ENCODE results near the gene B4GALT6. TPM values are rescaled to one million over a fixed set of nuclear protein-coding genes. Genes with fewer than 3 reads are reported as not detected.

The B4GALT6 gene
- total RNA-seq, 4 donors from 2014 or later, result 1.5 to 11.8 (median 3.9) TPM

DNA sequence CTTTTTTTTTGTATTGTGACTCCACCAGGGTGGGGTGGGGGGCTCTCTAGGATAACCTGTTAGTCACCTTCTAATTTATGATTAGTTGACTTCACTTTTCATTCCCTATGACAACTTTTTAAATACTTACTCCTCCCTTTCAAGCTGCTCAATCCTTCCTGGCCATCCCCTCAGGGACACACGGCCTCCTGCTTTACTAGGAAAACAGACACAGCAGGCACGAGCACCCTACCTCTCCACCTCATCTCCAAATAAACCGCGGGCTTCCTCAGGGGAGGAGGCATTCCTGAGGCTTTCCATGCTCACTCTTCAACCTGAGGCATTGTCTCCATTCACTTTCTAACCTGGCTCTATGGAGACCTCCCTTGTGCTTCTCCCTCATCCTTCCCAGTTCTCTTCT is 33.0 kb downstream of the B4GALT6 start:
- Histone ChIP-seq H3K27ac (no peak overlapping the region), H3K4me3 (no peak overlapping the region), H3K4me1 (no peaks in the 10 kb centered on the region), H3K9me3 (no peaks in the 10 kb centered on the region), H3K36me3 (no peaks in the 10 kb centered on the region), H3K27me3 (no peaks in the 10 kb centered on the region)
- intact Hi-C loops (cut with DNase I; ENCODE audit: low total_unique reads), result no loop called here
- TF ChIP-seq, protein P1, sequence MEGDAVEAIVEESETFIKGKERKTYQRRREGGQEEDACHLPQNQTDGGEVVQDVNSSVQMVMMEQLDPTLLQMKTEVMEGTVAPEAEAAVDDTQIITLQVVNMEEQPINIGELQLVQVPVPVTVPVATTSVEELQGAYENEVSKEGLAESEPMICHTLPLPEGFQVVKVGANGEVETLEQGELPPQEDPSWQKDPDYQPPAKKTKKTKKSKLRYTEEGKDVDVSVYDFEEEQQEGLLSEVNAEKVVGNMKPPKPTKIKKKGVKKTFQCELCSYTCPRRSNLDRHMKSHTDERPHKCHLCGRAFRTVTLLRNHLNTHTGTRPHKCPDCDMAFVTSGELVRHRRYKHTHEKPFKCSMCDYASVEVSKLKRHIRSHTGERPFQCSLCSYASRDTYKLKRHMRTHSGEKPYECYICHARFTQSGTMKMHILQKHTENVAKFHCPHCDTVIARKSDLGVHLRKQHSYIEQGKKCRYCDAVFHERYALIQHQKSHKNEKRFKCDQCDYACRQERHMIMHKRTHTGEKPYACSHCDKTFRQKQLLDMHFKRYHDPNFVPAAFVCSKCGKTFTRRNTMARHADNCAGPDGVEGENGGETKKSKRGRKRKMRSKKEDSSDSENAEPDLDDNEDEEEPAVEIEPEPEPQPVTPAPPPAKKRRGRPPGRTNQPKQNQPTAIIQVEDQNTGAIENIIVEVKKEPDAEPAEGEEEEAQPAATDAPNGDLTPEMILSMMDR (IDR thresholded peaks at IDR 0.05), result no peak
- TF ChIP-seq POLR2A (IDR thresholded peaks at IDR 0.05), result no peak
- no peak for DNase-seq

DNA sequence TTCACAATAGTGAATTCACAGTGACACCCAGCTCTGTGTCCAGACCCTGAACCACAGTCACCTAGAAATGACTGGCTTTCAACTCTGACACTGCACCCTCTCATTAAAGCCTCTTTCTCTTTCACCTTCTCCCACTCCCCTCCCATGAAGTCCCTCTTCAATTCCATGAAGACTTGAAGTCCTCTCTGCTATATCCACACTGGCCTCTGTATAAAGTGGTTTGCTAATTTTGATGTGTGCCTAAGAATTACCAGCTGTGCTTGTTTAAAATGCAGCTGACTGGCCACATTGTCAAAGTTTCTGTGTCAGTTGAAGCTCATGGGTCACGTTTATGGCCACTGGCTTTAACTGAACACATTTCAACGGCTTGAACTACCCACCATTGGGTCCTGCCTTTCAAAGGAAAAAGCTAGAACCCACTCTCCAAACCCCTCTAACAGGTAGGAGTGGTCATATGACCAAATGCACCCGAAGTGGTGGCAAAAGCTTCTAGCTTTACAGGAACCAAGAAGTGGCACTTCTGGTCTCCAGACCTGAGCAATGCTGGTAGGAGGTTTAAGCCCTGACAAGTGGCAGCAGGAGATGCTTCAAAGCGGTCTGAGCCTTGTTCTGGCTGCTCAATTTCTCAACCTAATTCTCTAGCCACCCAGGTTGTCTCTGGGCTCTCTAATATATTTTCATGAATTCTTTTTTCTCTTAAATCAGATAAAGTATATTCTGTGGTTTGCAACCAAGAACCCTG is 34.2 kb downstream of the B4GALT6 start:
- intact Hi-C loops (cut with DNase I; ENCODE audit: low total_unique reads), result no loop called here
- no peak for DNase-seq
- Histone ChIP-seq H3K9me3 (no peaks in the 10 kb centered on the region), H3K4me3 (no peak overlapping the region), H3K4me1 (no peaks in the 10 kb centered on the region), H3K27me3 (no peaks in the 10 kb centered on the region), H3K27ac (no peak overlapping the region), H3K36me3 (no peaks in the 10 kb centered on the region)
- no peak for TF ChIP-seq POLR2A (IDR thresholded peaks at IDR 0.05)
- TF ChIP-seq, protein P1 (IDR thresholded peaks at IDR 0.05), result no peak

DNA sequence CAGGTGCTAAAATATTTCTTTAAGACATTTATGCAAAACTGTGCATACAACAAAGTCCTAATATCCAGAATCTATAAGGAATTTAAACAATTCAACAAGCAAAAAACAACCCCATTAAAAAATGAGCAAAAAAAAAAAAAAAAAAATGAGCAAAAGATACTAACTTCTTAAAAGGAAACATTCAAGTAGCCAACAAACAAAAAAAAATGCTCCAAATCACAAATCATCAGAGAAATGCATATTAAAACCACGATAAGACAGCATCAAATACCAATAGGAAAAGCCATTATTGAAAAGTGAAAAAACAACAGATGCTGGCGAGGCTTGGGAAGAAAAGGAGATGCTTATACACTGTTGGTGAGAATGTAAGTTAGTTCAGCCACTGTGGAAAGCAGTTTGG is 34.9 kb downstream of the B4GALT6 start:
- no peaks in the 10 kb centered on the region for H3K27me3 ChIP-seq
- TF ChIP-seq, protein P1 (IDR thresholded peaks at IDR 0.05), result no peak
- no peak for TF ChIP-seq POLR2A (IDR thresholded peaks at IDR 0.05)

DNA sequence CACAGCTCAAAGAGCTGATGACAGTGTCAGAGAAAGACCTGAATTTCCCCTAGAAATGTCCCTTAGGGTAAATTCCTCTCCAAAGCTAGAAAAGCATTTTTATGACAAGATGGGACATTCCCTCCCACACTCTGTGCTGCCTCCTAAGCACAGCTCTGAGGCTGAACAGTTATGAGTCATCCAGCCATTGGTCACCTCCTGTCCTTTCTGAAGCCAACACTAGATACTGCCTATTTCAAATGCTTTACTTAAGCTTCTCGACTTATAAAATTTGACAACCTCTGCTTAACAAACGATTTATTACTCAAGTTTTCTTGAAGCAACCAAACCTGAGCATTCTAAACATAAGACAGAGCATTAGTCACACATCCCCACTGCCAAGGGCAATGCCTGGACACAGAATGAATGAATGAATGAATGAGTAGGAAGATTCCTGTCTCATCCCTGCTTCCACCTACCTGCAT is 35.4 kb downstream of the B4GALT6 start:
- no peak for TF ChIP-seq POLR2A (IDR thresholded peaks at IDR 0.05)
- TF ChIP-seq, protein P1 (IDR thresholded peaks at IDR 0.05), result no peak
- intact Hi-C loops (cut with DNase I; ENCODE audit: low total_unique reads), result no loop called here
- H3K27ac ChIP-seq, result no peak overlapping the region

More for the DNA sequence above, 34.9 kb downstream of the B4GALT6 start:
- no peak for DNase-seq
- Histone ChIP-seq H3K36me3 (no peaks in the 10 kb centered on the region), H3K4me3 (no peak overlapping the region), H3K4me1 (no peaks in the 10 kb centered on the region), H3K9me3 (no peaks in the 10 kb centered on the region), H3K27ac (no peak overlapping the region)
- intact Hi-C loops (cut with DNase I; ENCODE audit: low total_unique reads), result no loop called here

DNA sequence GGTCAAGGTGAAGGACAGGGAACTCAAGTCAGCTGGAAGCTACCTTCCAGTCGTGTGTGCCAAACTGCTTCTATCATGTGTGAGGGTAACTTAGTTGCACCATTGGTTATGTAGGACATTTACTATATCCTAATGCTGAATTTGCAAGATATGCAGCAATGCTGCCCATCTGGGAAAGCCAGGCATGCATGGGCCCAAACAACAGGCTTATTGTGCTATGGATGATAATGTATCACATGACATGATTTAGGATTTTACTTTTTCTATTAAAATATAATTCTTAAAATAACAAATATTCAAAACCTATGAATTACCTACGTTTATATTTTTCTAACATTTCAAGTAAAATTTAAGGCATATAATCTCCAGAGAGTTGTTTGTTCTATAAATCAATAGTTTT is 35.9 kb downstream of the B4GALT6 start:
- H3K27me3 ChIP-seq, result no peaks in the 10 kb centered on the region
- H3K4me3 ChIP-seq, result no peak overlapping the region
- DNase-seq, result no peak
- H3K4me1 ChIP-seq, result no peaks in the 10 kb centered on the region
- TF ChIP-seq POLR2A (IDR thresholded peaks at IDR 0.05), result no peak
- TF ChIP-seq, protein P1 (IDR thresholded peaks at IDR 0.05), result no peak
- intact Hi-C loops (cut with DNase I; ENCODE audit: low total_unique reads), result no loop called here
- no peak overlapping the region for H3K27ac ChIP-seq
- no peaks in the 10 kb centered on the region for H3K36me3 ChIP-seq
- H3K9me3 ChIP-seq, result no peaks in the 10 kb centered on the region

More for the DNA sequence above, 35.4 kb downstream of the B4GALT6 start:
- no peaks in the 10 kb centered on the region for H3K36me3 ChIP-seq
- no peaks in the 10 kb centered on the region for H3K27me3 ChIP-seq
- no peak for DNase-seq
- no peak overlapping the region for H3K4me3 ChIP-seq
- no peaks in the 10 kb centered on the region for H3K9me3 ChIP-seq
- no peaks in the 10 kb centered on the region for H3K4me1 ChIP-seq

Measured in uterus (tissue), 4 donors.